HG02678 (cell line): Measurements from ENCODE around the gene CAMK1G.

Experiments used
- ATAC-seq: cut with Tn5 transposase; IDR thresholded peaks from one replicate; pipeline ENCODE4 v1.9.1; 2021; ENCODE audit warnings: mild to moderate bottlenecking, moderate library complexity; ENCODE audit not compliant: unreplicated experiment

The CAMK1G gene

DNA sequence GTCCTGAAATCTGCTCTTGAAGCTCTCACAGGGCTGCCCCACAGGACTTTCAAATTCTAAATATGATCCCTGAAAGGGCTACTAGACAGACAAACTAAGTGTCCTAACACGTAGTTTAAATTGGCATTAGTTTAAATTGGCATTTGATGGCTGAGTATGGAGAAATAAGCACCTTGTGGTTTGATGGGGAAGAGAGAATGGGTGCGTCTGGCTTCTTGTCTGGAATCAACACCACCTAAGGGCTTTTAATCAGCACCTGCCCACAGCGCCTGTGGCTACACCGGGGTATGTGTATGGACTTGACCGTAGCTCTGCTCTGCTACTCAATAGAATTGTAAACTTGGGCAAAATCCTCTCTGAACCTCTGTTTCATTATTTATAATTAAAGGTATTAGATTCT is 74.4 kb downstream of the CAMK1G start:
- no peak for ATAC-seq

DNA sequence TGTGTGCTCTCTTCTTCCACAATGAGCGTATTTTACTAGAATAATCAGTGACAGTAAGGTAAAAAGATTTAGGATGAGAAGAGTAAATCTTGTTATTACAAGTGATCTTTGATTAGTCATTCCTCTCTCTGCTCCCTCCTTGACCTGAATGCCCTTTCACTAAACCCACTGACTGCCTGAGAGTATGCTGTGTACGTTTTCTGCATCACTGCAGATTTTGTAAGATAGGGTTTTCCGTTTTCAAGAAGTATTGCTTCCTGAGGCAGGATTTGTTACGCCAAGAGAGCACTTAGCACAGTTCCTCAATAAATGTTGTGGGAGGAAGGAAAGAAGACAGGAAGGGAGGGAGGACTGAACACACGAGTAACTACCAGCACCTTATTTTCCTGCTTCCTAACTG is 76.4 kb downstream of the CAMK1G start:
- ATAC-seq, result peak; percentile 88

DNA sequence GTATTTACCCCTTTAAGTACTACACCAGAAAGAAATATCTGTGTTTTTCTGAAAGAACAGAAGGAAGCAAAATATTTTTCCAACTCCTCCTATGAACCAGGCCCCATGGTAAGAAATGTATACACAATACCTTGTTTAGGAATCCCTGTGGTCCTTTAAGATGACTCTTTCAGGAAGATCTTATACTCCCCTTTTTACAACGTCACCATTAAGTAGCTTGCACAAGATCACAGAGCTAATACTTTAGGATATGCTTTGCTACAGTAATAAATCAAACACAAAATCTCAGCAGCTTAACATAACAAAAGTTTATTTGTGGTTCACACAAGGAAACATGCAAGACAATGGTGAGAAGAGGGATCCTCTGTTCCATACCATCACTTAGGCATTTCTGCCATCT is 77.6 kb downstream of the CAMK1G start:
- ATAC-seq, result no peak

DNA sequence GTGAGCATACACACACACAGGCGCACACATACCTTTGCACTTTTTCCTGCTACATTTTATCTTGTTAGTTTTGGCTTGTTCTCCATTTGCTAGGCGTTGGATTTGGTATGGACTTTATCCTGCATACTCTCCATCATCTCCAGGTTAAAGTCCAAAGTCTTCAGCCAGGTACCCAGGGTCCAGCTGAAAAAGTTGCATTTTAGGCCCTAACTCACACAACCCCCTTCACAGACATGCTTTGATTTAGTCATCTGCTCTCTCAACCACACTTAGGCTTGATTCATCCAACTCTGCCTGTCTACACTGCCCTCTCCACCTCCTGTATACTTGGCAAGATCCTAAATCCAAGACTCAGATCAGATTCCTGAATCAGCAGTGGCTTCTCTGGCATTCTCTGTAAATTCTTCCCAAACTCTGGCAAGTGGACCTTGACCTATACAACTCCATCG is 79.4 kb downstream of the CAMK1G start:
- no peak for ATAC-seq
